Measurements from ENCODE around the gene CKS2.
"Not testable (repeated sequence)": the region's sequence is repeated elsewhere in the genome, so short reads cannot be mapped to it uniquely, and the experiment has no call there.

CKS2 gene

DNA sequence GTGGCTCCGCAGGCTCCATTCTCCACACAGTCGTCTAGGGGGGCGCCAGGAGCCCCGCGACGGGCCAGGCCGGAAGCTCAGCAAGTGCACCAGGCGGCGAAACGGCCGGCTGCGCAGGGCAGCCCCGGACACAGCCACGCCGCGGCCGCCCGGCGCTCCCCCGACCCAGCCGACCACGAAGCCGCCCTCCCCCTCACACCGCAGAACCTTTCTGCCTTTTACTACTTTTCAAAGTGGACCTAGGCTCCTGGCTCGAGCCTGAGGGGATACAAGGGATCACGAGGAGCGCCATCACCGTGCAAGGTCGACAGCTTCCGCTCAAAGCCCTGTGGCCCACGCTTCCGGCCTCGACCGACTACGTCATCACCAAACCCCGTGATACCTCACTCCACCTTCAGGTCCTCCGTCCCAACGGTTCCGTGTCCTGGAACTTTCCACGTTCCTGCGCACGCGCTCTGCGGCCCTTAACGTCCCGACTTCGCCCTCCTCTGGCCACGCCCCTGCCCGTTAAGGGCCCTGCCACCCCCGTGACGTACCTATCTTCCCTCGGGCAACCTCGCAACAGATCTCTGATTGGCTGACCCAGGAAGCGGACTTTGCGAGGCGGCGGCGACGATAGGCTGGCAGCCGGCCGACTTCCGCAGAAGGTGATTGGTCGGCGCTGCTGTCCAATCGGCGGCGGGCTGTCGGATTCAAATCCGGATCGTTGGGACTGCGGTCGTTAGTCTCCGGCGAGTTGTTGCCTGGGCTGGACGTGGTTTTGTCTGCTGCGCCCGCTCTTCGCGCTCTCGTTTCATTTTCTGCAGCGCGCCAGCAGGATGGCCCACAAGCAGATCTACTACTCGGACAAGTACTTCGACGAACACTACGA is at the start of gene CKS2:
TSS of gene CKS2 (plus strand) at position 721 of the 871 bp plus-strand sequence. CDS start at position 819, 98 bp downstream.
- peak; percentile 98 to 100 (median 100) for DNase-seq

DNA sequence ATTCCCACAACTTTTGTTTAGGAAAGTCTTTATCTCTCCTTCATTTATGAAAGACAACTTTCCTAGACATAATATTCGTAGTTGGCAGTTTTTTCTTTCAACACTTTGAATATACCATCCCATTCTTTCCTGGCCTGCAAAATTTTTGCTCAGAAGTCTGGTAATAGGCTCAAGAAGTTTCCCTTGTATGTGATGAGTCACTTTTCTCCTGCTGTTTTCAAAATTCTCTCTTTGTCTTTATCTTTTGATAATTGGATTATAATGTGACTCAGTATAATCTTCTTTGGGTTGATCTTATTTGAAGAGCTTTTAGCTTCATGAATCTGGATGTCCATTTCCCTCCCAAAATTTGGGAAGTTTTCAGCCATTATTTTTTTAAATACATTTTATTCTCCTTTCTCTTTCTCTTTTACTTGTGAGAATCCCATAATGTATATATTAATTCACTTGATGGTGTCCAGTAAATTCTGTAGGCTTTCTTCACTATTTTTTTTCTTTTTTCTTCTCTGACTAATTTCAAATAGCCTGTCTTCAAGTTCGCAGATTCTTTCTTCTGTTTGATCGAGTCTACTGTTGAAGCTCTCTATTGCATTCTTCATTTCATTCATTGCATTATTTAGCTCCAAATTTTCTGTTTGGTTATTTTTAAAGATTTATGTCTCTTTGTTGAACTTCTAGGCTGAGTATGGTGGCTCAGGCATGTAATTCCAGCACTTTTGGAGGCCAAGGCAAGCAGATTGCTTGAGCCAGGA is 37.3 kb upstream of the CKS2 start:
- intact Hi-C loops (cut with DNase I) = no loop called here
- no peak for DNase-seq

More for the DNA sequence above, at the start of gene CKS2:
- intact Hi-C loops (cut with DNase I) = no loop called here

DNA sequence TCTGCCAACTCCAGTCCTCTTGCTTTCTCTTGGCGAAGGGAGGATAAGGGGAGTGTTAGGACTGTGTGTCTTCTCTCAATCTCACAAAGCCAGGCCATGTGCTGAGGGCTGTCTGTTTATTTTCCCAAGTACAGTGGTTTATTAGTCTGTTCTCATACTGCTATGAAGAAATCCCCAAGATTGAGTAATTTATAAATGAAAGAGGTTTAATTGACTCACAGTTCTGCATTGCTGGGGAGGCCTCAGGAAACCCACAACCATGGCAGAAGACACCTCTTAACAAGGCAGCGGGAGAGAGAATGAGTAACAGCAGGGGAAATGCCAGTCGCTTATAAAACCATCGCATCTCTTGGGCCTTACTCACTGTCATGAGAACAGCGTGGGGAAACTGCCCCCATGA is 36.2 kb upstream of the CKS2 start:
- intact Hi-C loops (cut with DNase I) = no loop called here
- no peak for DNase-seq

DNA sequence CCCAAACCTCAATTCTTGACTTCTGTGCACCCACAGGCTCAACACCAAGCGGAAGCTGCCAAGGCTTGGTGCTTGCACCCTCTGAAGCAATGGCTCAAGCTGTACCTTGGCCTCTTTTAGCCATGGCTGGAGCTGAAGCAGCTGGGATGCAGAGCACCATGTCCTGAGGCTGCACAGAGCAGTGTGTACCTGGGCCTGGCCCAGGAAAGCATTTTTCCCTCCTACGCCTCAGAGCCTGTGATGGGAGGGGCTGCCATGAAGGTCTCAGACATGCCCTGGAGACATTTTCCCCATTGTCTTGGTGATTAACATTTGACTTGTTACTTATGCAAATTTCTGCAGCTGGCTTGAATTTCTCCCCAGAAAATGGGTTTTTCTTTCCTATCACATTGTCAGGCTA is 35.0 kb upstream of the CKS2 start:
- DNase-seq; intact Hi-C loops (cut with DNase I): not testable (repeated sequence)

DNA sequence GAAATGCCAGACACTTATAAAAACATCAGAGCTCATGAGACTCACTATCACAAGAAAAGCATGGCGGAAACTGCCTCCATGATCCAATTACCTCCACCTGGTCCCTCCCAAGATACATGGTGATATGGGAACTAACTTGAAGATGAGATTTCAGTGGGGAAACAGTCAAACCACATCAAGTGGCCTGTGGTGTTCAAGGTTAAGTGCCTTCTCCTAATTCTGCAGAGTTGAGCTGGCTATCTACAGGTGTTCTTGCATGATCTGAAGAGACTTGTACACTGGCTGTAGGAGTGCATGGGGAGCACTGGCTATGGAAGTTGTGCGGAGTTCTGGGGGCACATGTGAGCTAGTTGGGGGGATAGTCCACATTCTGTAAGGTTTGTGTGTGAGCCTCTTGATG is 34.0 kb upstream of the CKS2 start:
- no peak for DNase-seq
- intact Hi-C loops (cut with DNase I) = no loop called here

DNA sequence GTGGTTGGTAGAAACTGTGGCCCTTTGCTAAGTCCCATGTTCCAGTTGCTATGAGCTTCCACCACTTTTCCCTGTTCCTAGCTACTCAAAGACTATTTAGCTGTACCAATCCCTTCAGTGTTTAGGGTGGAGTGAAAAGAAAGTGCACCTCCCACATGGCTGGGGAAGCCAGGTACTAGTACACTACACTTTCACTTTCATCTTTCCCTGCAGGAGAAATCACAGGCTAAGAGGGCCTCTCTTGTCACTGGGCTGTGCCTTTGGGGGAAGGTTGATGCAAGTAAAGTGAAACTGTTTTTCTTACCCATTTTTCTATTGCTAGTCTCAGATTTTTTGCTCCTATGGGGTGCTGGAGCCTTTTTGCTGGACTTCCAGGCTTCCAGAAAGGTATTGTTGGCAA is 33.5 kb upstream of the CKS2 start:
- intact Hi-C loops (cut with DNase I) = no loop called here
- DNase-seq = no peak

DNA sequence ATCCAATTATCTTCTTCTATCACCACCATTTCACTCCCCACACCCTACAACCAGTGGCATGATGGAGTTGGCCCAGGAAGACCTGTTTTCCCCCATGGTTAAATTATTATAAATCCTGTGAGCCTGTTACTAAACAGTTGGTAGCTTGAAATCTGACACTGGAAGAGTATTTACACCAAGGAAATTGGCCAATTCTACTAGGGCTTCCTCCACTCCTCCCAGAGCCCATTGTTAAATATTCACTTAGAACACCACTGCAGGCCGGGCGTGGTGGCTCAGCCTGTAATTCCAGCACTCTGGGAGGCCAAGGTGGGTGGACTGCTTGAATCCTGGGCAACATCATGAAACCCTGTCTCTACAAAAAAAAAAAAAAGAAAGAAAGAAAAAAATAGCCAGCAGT is 32.4 kb upstream of the CKS2 start:
- no peak for DNase-seq
- intact Hi-C loops (cut with DNase I) = no loop called here

DNA sequence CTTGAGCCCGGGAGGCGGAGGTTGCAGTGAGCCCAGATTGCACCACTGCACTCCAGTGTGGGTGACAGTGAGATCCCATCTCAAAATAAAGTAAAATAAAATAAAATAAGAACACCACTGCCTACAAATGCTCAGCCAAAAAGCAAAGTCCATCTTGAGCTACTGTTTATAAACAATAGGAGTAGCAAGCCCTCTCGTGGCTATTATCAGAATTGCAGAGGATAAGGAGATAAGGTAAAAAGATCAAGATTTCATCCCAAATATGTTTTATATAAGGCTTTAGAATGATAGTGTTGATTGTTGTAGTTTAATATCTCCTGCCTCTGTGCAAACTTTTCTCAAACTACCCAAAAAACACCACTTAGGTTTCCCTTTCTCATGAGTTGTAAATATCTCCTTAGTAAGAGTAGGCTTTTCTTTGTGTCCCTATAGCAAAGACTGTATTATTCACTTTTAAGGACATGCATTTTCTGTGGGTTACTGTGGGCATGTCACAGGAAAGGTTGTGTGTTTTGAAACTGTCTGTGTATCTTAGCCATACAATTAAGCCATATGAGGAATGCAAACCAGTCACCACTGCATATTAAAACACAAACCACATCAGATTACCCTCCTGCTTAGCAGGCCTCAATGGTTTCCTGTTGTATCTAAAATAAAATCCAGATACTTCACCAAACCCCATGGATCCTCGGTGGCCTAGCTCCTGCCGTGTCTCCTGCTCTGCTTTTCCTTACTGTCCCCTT is 31.8 kb upstream of the CKS2 start:
- DNase-seq = peak in 10 of 42 donors; percentile 13 to 55 (median 34)
- intact Hi-C loops (cut with DNase I) = no loop called here

DNA sequence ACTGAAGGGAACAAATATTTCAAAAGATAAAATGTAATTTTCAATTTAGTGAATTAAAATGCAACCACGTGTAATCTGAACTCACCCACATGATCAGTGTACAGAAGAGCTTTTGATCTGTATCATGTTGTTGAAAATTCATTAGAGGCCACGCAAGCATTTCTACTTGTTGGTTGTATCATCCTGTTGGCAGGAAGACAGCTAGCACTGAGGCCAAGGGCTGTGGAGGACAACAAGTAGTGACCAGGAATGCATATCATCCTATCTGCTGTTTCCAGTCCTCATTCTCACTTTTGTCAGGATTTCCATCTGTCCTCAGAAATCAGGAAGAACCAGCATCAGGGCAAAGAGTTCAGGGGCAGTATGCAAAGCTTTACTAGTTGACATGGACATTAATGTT is 29.9 kb upstream of the CKS2 start:
- intact Hi-C loops (cut with DNase I) = no loop called here

DNA sequence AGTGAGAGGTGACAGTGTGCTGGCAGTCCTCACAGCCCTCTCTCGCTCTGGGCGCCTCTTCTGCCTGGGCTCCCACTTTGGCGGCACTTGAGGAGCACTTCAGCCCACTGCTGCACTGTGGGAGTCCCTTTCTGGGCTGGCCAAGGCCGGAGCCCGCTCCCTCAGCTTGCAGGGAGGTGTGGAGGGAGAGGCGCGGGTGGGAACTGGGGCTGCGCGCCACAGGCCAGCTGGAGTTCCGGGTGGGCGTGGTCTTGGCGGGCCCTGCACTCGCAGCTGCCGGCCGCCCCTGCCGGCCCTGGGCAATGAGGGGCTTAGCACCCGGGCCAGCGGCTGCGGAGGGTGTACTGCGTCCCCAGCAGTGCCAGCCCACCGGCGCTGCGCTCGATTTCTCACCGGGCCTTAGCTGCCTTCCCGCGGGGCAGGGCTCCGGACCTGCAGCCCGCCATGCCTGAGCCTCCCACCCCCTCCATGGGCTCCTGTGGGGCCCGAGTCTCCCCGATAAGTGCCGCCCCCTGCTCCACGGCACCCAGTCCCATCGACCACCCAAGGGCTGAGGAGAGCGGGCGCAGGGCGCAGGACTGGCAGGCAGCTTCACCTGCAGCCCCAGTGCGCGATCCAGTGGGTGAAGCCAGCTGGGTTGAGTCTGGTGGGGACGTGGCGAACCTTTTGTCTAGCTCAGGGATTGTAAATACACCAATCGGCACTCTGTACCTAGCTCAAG is 28.6 kb upstream of the CKS2 start:
- intact Hi-C loops (cut with DNase I) = not testable (repeated sequence)
- DNase-seq = peak in 3 of 42 donors; percentile 11 to 29 (median 17)

More for the DNA sequence above, 29.9 kb upstream of the CKS2 start:
- DNase-seq = no peak

DNA sequence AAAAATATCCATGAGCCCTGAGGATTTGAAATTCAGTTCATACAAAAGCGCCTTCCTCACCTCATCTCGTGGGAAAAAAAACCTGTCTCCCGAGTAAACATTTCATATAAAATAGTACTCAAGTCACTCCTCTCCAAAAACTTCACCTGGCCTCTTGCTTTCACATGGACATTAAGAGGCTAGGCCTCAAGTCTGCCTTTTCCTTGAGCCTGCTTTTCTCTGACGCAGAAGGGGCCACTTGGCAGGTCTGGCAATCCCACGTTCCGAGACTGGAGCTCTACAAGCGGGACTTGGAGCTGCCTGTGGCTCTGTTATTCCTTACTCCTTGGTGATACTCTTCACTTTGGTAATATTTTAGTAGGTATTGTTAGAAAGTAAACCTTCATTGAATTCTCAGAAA is 26.9 kb upstream of the CKS2 start:
- no peak for DNase-seq
- intact Hi-C loops (cut with DNase I) = no loop called here

DNA sequence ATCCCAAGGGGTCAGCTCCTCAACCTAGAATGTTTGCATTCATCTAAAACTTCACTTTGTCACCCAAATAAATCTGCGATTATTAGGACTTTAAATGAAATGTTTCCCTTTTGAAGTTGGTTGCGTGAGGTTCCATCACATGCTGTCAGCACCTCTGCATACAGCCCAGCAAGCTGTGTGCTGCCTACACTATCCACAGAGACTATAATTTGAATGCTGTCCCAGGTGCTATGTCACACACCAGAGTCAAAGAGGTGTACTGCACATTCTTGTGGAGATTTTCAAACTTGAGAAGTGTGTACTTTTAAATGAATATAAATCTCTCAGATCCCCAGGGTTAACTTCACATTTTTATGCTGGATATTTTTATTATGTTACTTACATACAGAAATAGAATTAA is 19.3 kb upstream of the CKS2 start:
- intact Hi-C loops (cut with DNase I) = no loop called here
- no peak for DNase-seq

DNA sequence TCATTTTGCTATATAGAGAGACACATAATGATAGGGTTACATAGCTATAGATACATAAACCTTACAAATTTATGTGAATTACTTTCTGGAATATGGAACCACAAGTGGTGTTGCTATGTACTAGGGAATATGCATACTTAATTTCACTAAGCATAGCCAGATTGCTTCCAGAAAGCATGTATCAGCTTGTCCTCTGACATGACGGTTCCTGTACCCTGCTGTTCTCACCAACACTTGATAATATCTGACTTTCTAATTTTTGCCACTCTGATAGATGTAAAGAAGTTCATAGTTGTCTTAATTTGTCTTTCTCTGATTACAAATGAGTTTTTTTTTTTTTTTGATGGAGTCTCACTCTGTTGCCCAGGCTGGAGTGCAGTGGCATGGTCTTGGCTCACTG is 18.0 kb upstream of the CKS2 start:
- intact Hi-C loops (cut with DNase I) = no loop called here
- DNase-seq = no peak

DNA sequence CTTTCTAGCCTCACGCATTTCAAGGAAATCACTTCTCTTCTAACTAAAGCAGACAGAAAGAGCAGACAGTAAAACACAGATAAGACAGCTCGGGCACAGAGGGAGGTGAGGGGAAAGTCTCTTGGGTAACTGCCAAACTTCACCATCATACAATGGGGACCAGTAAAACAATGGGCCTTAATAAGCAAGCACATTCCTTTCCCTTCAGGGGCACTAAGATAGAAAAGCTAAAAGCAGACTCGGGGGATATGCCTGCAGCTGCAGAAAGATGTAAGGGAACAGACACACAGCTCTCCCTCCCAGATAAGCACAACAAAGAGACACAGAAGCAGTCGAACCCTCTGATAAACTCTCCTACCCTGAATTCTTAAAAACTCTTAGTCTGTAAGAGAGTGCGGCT is 15.6 kb upstream of the CKS2 start:
- intact Hi-C loops (cut with DNase I) = no loop called here

DNA sequence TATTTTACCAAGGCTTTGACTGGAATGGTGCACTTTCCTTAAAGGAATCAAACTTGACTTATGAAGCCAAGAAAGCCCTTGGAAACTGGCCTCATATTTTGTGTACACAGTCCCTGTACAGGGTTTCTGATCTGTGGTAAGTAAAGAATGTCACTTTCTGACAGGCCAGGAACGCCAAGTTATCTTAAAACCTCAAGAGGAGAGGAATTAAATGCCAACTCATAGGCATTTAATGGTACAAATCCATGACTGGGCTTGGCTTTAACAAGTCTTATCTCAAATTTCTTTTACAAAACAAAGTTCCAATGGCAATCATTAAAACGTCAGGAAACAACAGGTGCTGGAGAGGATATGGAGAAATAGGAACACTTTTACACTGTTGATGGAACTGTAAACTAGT is 9.0 kb upstream of the CKS2 start:
- intact Hi-C loops (cut with DNase I) = loop anchor here (10.0 kb wide), 1 partner anchor 117 kb away; no protein-coding TSS in a partner anchor
- DNase-seq = not testable (repeated sequence)

More for the DNA sequence above, 15.6 kb upstream of the CKS2 start:
- no peak for DNase-seq

DNA sequence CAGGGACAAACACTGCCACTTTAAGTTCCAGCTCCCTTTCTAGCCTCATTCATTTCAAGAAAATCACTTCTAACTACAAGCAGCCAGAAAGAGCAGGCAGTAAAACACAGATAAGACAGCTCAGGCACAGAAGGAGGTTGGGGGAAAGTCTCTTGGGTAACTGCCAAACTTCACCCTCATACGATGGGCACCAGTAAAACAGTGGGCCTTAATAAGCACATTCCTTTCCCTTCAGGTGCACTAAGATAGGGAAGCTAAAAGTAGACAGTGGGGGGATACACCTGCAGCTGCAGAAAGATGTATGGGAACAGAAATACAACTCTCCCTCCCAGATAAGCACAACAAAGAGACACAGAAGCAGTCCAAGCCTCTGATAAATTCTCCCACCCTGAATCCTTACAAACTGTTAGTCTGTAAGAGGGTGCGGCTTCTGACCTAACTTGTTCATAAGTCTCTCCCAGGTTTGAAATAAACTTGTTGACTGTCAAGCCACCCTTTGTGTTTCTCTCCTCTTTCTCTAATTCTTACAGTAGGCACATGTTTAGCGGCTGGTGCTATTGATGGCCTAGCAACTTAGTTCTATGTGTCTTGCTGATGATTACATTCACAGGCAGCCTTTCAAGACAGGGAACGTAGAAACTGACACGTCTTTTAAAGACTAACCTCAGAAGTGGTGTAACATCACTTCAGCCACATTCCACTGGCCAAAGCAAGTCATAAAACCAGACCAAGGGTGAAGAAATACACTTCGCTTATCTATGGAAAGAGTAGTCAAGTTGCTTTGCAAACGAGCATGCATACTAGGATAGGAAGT is 6.8 kb upstream of the CKS2 start:
- no peak for DNase-seq
- intact Hi-C loops (cut with DNase I) = loop anchor here (10.0 kb wide), 1 partner anchor 119 kb away; no protein-coding TSS in a partner anchor

DNA sequence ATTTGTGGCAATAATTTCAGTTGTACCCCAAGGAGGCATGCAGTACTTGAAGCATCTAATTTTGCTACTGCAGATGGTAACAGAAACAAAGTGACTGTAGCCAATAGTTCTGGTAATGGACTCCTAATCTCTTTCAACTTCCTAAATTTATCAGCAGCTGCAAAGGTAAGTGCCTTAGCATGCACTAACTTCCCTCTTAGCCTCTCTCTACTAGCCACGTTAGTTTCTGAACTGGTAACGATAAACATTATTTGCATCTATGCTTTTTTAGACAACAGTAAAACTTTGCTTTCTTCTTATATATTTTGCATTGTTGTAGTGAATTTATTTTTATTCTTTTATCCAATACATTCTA is 6.2 kb upstream of the CKS2 start:
- no peak for DNase-seq
- intact Hi-C loops (cut with DNase I) = loop anchor here (10.0 kb wide), 1 partner anchor 120 kb away; no protein-coding TSS in a partner anchor

DNA sequence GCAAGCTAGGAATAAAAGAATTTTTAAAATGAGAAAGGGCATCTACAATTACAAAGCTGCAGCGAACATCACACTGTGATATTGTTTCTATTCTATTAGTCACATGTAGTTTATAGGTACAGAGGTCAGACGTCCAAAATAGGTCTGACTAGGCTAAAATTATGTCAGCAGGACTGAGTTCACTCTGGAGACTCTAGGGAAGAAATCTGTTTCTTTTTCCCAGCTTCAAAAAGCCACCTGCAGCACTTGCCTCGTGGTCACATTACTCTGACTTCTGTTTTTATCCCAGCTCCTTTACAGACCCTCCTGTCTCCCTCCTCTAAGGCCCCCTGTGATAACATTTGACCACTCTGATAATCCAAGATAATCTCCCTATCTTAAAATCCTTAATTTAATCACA is 5.1 kb upstream of the CKS2 start:
- no peak for DNase-seq
- intact Hi-C loops (cut with DNase I) = loop anchor here (10.0 kb wide), 1 partner anchor 121 kb away; no protein-coding TSS in a partner anchor

Data from head of caudate nucleus (tissue), 42 donors.